Hematopoietic multipotent progenitor cell treated with erythropoietin and hydrocortisone succinate and interleukin-3 and kit ligand, for 6 days (in vitro differentiated cells): ENCODE results near the gene HOXB8.
A peak's percentile ranks its signal among the peaks of the same experiment; 100 is the strongest.

Source experiments
- DNase-seq: peaks from one replicate; pipeline ENCODE4 v3.0.0-alpha.2; 2015

Gene HOXB8

GRCh38 chr17:48615047-48615962 is at the start of gene HOXB8:
Gene HOXB8, minus strand, starts transcription at chr17:48615292. Its CDS starts 588 bp downstream, at chr17:48614704.
- no peak for DNase-seq

DNA sequence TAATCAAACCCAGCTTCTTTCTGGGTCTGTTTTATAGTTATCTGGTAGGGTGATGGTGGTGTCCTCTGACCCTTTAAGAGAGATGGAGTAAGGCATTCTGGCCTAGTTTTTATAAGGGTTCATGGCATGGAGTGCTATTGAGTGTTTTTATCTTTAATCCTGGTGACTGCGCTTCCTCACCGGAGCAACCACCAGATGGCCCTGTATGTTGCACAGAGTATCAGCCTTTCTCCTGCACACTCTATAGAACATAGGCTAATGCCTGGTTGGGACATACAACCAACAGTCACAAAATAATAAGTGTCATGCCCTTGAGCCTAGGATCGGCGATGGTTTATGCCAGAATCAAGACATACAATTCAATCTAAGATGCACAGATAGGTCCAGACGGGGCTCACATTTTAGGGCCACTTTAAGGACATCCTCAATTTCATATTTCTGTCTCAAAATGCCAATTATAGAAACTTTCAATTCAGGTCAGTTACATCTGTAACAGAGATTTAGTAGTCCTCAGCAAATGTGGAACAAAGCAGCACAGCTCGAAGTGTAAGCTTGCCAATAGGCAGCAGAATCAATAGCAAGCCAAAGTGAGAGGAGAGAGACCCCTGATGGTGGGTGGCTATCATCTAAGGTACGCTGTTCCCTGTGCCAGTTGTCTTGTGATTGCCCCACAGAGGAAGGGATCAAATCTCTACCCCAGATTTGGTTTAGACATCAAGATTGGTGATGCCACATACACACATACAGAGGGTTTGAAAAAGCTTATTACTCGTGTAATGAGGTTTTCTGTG is 48.2 kb upstream of the HOXB8 start:
- peak; percentile 11 for DNase-seq

DNA sequence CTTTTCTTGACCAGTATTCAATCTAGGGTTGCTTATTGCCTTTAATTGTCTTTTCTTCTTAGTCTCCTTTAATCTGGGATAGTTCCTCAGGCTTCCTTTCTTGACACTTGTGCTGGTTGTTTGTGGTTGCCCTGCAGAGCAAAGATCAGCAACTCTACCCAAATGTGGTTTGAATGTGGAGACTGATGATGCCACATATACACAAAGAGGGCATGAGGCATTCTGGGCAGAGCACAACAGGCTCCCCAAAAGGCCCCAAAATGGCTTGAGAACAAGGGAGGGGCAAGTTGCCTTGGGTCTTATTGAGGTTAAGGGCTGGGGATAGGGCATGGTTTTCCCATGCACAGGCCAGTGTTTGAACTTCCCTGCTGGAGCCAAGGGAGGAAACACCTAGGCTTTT is 40.8 kb upstream of the HOXB8 start:
- no peak for DNase-seq

- no peak for DNase-seq
Observed at GRCh38 chr17:48649741-48650140, 34.6 kb upstream of the HOXB8 start.

DNA sequence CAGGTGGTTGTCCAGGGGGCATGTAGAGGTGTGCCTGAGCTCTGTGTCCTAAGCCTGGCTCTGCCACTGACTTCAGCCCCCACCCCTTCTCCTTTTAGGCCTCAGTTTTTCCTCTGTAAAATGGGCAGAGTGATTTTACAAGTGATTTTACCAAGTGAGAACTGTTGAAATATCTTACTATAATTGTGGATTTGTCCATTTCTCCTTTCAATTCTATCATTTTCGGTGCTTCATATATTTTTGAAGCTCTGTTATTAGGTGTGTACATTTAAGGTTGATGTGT is 32.8 kb upstream of the HOXB8 start:
- no peak for DNase-seq

- DNase-seq, result no peak
Observed at GRCh38 chr17:48647103-48647962, 32.2 kb upstream of the HOXB8 start.

- no peak for DNase-seq
Observed at GRCh38 chr17:48646183-48647102, 31.4 kb upstream of the HOXB8 start.

GRCh38 chr17:48645639-48646182 is 30.6 kb upstream of the HOXB8 start:
- no peak for DNase-seq

DNA sequence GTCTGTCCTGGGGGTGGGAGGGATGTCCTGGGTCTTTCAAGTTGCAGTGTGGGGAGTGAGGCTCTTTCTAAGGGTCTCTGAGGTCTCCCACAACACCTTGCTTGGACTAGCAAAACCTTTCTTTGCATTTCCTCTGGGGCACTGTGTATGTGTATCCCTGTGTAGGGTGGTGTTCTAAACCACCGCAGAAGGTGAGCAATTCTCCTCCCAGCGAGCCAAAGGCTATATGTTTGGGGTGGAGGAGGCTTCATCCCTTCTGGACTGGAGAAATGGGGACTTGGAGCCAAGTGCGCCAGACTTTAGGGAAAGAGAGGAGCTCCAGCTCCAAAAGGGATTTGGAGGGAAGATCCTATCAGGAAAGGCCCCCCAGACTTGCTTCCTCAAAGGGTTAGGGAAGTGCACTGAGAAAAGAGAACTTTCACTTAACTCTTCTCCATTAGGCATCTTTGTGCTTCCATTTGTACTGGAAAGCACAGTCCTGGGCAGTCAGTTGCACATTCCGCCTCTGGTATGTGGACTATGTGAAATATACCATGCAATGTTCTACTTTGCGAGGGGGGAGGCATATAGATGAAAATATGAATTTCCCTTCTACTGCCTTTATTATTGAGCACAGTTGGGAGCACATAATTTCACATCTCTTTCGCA is 29.9 kb upstream of the HOXB8 start:
- no peak for DNase-seq

- no peak for DNase-seq
Observed at GRCh38 chr17:48644159-48644558, 29.1 kb upstream of the HOXB8 start.

GRCh38 chr17:48643697-48644012 is 28.6 kb upstream of the HOXB8 start:
- DNase-seq, result no peak

- no peak for DNase-seq
Observed at GRCh38 chr17:48642843-48643696, 28.0 kb upstream of the HOXB8 start.

DNA sequence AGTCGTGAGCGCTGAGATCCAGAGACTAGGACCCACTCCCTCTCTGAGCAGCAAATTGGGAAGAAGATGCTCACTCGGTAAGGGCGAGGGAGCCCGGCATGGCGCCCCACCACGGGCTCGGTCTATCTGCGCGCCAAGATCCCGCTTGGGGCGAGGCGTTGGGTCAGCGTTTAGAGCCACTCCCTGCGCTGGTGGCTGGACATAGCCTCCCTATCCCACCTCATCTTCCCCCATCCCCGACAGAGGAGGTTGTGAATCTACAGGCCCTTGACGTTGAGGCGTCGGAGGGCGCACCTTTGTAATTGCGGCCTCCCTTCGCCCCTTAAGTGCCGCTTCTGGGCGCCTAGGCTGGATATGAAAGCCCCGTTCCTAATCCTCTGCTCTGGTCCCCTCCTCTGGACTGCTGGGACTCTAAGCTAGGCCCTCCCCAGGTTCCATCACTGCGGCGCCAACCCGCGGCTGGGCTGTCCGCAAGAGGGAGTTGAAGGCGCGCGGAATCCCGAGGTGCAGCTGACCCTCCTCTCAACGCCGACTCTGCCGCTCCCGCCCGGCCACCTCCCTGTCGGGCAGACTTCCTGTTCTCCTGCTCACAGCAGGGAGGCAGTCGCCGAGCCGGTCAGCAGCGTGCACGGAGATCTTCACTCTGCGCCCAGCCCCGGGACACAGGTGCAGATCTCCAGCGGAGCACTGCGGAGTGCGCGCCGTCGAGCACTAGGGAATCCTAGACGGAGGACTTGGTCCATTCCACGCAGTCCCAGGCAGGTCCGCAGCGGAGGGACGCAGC is 27.2 kb upstream of the HOXB8 start:
- DNase-seq, result no peak

- DNase-seq, result no peak
Observed at GRCh38 chr17:48641541-48642058, 26.5 kb upstream of the HOXB8 start.

DNA sequence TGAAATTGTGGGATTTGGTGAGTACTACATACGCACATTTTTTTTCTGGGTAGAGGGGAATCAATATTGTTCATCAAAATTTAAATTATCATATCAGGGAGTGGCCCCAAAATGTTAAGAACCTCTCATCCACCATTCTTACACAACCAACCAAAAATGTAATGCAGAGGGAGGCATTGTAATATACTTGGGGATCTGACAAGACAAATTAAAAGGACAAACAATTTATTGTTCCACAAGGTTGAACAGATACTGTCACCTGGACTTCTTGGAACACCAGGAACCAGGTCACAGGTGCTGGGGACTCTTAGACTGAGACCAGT is 25.7 kb upstream of the HOXB8 start:
- DNase-seq, result no peak

DNA sequence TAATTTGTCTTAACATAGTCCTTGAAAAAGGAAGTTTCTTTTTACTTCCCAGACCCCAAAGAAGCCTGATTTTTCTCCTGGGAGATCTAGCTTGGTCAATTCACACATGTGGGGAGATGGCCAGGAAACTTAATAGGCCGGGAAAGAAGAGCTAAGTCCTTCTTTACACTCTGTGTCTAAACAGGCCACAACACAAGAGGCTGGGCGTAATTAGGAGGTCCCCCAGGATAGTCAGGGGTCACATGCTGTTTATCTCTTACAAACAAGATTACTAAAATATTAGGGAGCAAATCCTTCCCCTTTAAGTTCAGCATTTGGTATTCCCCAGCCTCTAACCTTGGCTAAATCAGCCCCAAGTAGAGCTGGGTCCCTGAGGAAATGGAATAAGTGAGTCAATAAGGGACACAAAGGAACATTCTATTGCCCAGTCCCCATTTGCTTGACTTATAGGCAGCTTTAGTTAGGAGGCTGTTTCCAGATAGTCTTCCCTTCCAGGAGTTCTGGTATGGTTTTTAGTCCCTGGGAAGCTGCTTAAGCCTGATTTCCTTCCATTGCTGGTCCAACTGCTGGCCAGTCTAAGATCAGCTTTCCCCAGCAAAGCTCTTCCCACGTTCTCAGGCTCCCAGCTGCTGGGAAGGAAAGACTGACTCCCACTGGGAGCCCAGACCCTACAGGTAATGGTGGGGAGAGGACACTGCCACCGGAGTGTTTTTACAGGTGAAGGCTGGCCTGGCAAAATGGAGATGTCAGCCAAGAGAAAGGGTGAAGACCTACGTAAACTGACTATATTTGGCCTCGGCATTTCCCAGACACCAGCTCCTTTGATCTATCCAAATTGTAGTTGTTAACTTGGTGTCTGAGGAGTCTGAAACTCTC is 25.1 kb upstream of the HOXB8 start:
- no peak for DNase-seq

DNA sequence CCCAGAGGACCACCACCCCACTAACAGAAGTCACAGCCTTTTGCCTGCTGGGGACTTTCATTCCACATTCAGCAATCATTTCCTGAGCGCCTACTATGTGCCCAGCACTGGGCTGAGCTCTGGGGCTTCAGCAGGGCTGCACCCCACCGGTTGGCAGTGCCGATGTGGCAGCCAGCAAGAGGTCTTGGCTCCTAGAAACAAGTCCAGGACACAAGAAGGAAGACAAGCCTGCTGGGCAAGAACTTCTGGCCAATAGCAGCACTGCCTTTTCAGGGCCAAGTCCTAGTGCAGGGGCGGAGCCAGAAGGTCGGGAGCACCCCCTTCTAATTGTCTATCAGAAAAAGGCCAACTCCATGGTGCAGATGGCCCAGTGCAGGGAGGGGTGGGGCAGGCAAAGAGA is 24.0 kb upstream of the HOXB8 start:
- no peak for DNase-seq
